Liver (tissue), 9 donors: ENCODE measurements around the gene GATA6. TPM values are rescaled to one million over a fixed set of nuclear protein-coding genes. Genes with fewer than 3 reads are reported as not detected.

Source experiments
- DNase-seq: peaks from one replicate; pipeline ENCODE4 v3.0.0-alpha.2; 2017; ENCODE audit warnings: low spot score
- H3K27ac ChIP-seq, 2 donors: one replicate each; pipeline ENCODE4 v1.7.0; 2013; ENCODE audit warnings: inconsistent platforms in 2 of 2, low read length in 2 of 2, control low read depth in 1 of 2, low read depth in 1 of 2, mild to moderate bottlenecking in 1 of 2
- H3K27me3 ChIP-seq, 4 donors: one replicate each; pipeline versions ENCODE4 v1.6.1 to v1.7.0; 2013; ENCODE audit warnings: low read length in 3 of 4, inconsistent platforms in 1 of 4, mild to moderate bottlenecking in 1 of 4, moderate library complexity in 1 of 4; ENCODE audit not compliant: control insufficient read depth in 4 of 4, insufficient read depth in 4 of 4
- H3K36me3 ChIP-seq, 4 donors: one replicate each; pipeline versions ENCODE4 v1.6.1 to v1.7.0; 2013; ENCODE audit warnings: low read length in 3 of 4, mild to moderate bottlenecking in 3 of 4, low read depth in 1 of 4, moderate library complexity in 1 of 4; ENCODE audit not compliant: control insufficient read depth in 4 of 4, insufficient read depth in 3 of 4
- H3K4me1 ChIP-seq, 4 donors: one replicate each; pipeline versions ENCODE4 v1.6.1 to v1.7.0; 2013; ENCODE audit warnings: low read length in 3 of 4, mild to moderate bottlenecking in 3 of 4, moderate library complexity in 1 of 4; ENCODE audit not compliant: control insufficient read depth in 4 of 4, insufficient read depth in 4 of 4
- H3K4me3 ChIP-seq, 3 donors: one replicate each; pipeline versions ENCODE4 v1.6.1 to v1.7.0; 2013; ENCODE audit warnings: low read length in 3 of 3, control low read depth in 1 of 3, low read depth in 1 of 3, mild to moderate bottlenecking in 1 of 3
- H3K9ac ChIP-seq, 2 donors: one replicate each; pipeline ENCODE4 v1.7.0; 2013; ENCODE audit warnings: low read length in 2 of 2, mild to moderate bottlenecking in 2 of 2, moderate library complexity in 2 of 2, control low read depth in 1 of 2, low read depth in 1 of 2
- H3K9me3 ChIP-seq, 4 donors: one replicate each; pipeline versions ENCODE4 v1.6.1 to v1.7.0; 2013; ENCODE audit warnings: low read length in 3 of 4; ENCODE audit not compliant: control insufficient read depth in 4 of 4
- ATF3 ChIP-seq: IDR thresholded peaks from 2 replicates; pipeline ENCODE4 v1.6.1; 2016; ENCODE audit warnings: antibody characterized with exemption
- CTCF ChIP-seq: fragments of 150-350 bp; IDR thresholded peaks from 2 replicates; pipeline ENCODE4 v1.5.1; 2017; ENCODE audit warnings: improper control_type of control experiment, low read depth, low read length; ENCODE audit not compliant: missing input control
- EGR1 ChIP-seq, 2 donors: IDR thresholded peaks; 2 replicates each; pipeline ENCODE4 v1.6.1; 2016 to 2018; ENCODE audit warnings: antibody characterized with exemption in 2 of 2, low read depth in 2 of 2
- FOXA1 ChIP-seq: IDR thresholded peaks from 2 replicates; pipeline ENCODE4 v1.6.1; 2016; ENCODE audit warnings: antibody characterized with exemption
- FOXA2 ChIP-seq: IDR thresholded peaks from 2 replicates; pipeline ENCODE4 v1.6.1; 2016; ENCODE audit warnings: antibody characterized with exemption
- GABPA ChIP-seq, 2 donors: IDR thresholded peaks in 1 of 2; conservative IDR thresholded peaks in 1 of 2; 2 replicates each; pipeline ENCODE4 v1.6.1; 2016; ENCODE audit warnings: antibody characterized with exemption in 2 of 2, mild to moderate bottlenecking in 1 of 2, moderate library complexity in 1 of 2
- HNF4A ChIP-seq, 2 donors: conservative IDR thresholded peaks; 2 replicates each; pipeline ENCODE4 v1.6.1; 2016; ENCODE audit warnings: antibody characterized with exemption in 2 of 2, mild to moderate bottlenecking in 2 of 2
- HNF4G ChIP-seq: IDR thresholded peaks from 2 replicates; pipeline ENCODE4 v1.6.1; 2016; ENCODE audit warnings: antibody characterized with exemption
- JUND ChIP-seq, 2 donors: IDR thresholded peaks; 2 replicates each; pipeline ENCODE4 v1.6.1; 2016; ENCODE audit warnings: antibody characterized with exemption in 2 of 2
- MAX ChIP-seq: IDR thresholded peaks from 2 replicates; pipeline ENCODE4 v1.6.1; 2016; ENCODE audit warnings: antibody characterized with exemption
- RAD21 ChIP-seq, 2 donors: IDR thresholded peaks; 2 replicates each; pipeline ENCODE4 v1.6.1; 2016; ENCODE audit warnings: antibody characterized with exemption in 2 of 2, mild to moderate bottlenecking in 2 of 2
- REST ChIP-seq: IDR thresholded peaks from 2 replicates; pipeline ENCODE4 v1.6.1; 2016; ENCODE audit warnings: antibody characterized with exemption, mild to moderate bottlenecking
- RXRA ChIP-seq, 2 donors: IDR thresholded peaks; 2 replicates each; pipeline ENCODE4 v1.6.1; 2017 to 2018; ENCODE audit warnings: antibody characterized with exemption in 2 of 2, mild to moderate bottlenecking in 1 of 2
- SP1 ChIP-seq: IDR thresholded peaks from 2 replicates; pipeline ENCODE4 v1.6.1; 2018; ENCODE audit warnings: antibody characterized with exemption, mild to moderate bottlenecking
- TAF1 ChIP-seq: conservative IDR thresholded peaks from 2 replicates; pipeline ENCODE4 v1.6.1; 2016; ENCODE audit warnings: antibody characterized with exemption, mild to moderate bottlenecking
- YY1 ChIP-seq: IDR thresholded peaks from 2 replicates; pipeline ENCODE4 v1.6.1; 2016; ENCODE audit warnings: antibody characterized with exemption, mild to moderate bottlenecking
- WGBS: extraction: QIAGEN DNeasy Blood & Tissue Kit; methylation state at CpG from one replicate; pipeline ENCODE4 v1.1.7; 2013; 5-methylcytosine and 5-hydroxymethylcytosine counted together
- polyA plus RNA-seq, 2 donors: library from polyadenylated mRNA; stranded (reverse) in 1 of 2; unstranded in 1 of 2; fragments of 200-250 nt in 1 of 2; fragments of >200 nt in 1 of 2; fragmentation: Nextera tagmentation in 1 of 2; extraction: Ambion mirVana in 1 of 2; gene quantifications; one replicate each; pipeline versions ENCODE4 v1.2.1 to v1.2.3, GENCODE V29; 2013 to 2015
- total RNA-seq, 2 donors: library from RNA; depleted of rRNA; stranded (reverse); fragments of >200 nt; gene quantifications; one replicate each; pipeline ENCODE4 v1.2.3, GENCODE V29; 2014
- donor health status: healthy.
- donor health status: healthy.
- donor health status: healthy.
- donor health status: healthy.
- donor health status: healthy.

GATA6 gene
- total and polyA plus RNA-seq, 4 donors: 1.8 to 6.6 (median 4.9) TPM

GRCh38 chr18:22207021-22207758 is 37.8 kb downstream of the GATA6 start:
- DNase-seq: no peak
- Histone ChIP-seq H3K4me1 (peaks cover 3 to 7% (median 4%) of the 10 kb centered on the region in 4 donors), H3K9ac (no peak overlapping the region), H3K27ac (no peak overlapping the region), H3K4me3 (no peak overlapping the region), H3K36me3 (peaks cover 0 to 1% (median 0%) of the 10 kb centered on the region in 4 donors), H3K27me3 (no peaks in the 10 kb centered on the region), H3K9me3 (no peaks in the 10 kb centered on the region)
- WGBS: 86% methylated on average over 5 of the region's 5 CpGs
- TF ChIP-seq RAD21 (IDR thresholded peaks at IDR 0.05) (peak in 1 of 2 donors; percentile 19), TAF1 (no peak)

- Histone ChIP-seq H3K4me3 (no peak overlapping the region), H3K27me3 (no peaks in the 10 kb centered on the region), H3K4me1 (peaks cover 3 to 7% (median 4%) of the 10 kb centered on the region in 4 donors), H3K36me3 (no peaks in the 10 kb centered on the region), H3K27ac (peak overlapping the region in 1 of 2 donors; percentile 28), H3K9ac (no peak overlapping the region), H3K9me3 (no peaks in the 10 kb centered on the region)
- DNase-seq: no peak
- 56% methylated on average over 4 of the region's 4 CpGs for WGBS
- TF ChIP-seq RXRA (IDR thresholded peaks at IDR 0.05): peak in 1 of 2 donors; percentile 48
- peak; percentile 36 for TF ChIP-seq FOXA2
- TF ChIP-seq YY1: peak; percentile 20
- no peak for TF ChIP-seq REST
- TF ChIP-seq HNF4A (conservative IDR thresholded peaks at IDR 0.05): no peak
Observed at GRCh38 chr18:22210311-22210754, 40.9 kb downstream of the GATA6 start.

GRCh38 chr18:22211657-22212056 is 42.3 kb downstream of the GATA6 start:
- Histone ChIP-seq H3K9me3 (no peaks in the 10 kb centered on the region), H3K36me3 (no peaks in the 10 kb centered on the region), H3K4me3 (no peak overlapping the region), H3K27me3 (no peaks in the 10 kb centered on the region), H3K27ac (no peak overlapping the region), H3K9ac (no peak overlapping the region), H3K4me1 (peaks cover 3 to 7% (median 4%) of the 10 kb centered on the region in 4 donors)
- DNase-seq: no peak
- WGBS: 66% methylated on average over 2 of the region's 2 CpGs
- TF ChIP-seq FOXA2 (no peak), FOXA1 (no peak), TAF1 (no peak), ATF3 (no peak), SP1 (no peak), HNF4A (conservative IDR thresholded peaks at IDR 0.05) (no peak), YY1 (no peak), REST (no peak), CTCF (no peak), MAX (no peak), HNF4G (no peak), GABPA (IDR thresholded peaks at IDR 0.05 in 1 of 2, conservative IDR thresholded peaks at IDR 0.05 in 1 of 2) (no peak), EGR1 (IDR thresholded peaks at IDR 0.05; ENCODE audit: low read depth in 2 of 2) (no peak), RAD21 (IDR thresholded peaks at IDR 0.05) (no peak), JUND (IDR thresholded peaks at IDR 0.05) (no peak)
